Stimulated activated CD8-positive, alpha-beta memory T cell treated with anti-CD3 and anti-CD28 coated beads, Interleukin-7, amount 100 ng/mL, for 4 hours (primary cell): ENCODE data around the gene SEC16A.
A peak's percentile ranks its signal among the peaks of the same experiment; 100 is the strongest.
"Not testable (repeated sequence)": the region's sequence is repeated elsewhere in the genome, so short reads cannot be mapped to it uniquely, and the experiment has no call there.

Experiments
- DNase-seq, 2 donors: peaks; one replicate each; pipeline ENCODE4 v3.0.0-alpha.2; 2020; ENCODE audit warnings: low read depth in 2 of 2

The SEC16A gene

DNA sequence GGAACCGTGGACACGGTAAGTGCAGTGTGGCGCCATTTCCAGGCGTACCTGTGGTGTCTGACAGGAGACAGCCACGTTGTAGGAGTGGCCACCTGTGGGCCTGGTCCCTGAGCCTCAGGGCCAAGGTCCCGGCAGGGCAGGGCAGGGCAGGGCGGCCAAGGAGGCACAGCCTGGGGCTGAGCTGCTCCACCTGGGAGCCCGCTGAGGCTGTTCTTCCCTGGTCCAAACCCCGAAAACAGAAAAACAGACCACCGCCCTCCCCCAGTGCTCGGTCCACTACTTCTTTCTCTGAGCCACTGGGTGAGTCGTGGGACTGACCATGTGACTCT is 63.8 kb downstream of the SEC16A start:
- no peak for DNase-seq

DNA sequence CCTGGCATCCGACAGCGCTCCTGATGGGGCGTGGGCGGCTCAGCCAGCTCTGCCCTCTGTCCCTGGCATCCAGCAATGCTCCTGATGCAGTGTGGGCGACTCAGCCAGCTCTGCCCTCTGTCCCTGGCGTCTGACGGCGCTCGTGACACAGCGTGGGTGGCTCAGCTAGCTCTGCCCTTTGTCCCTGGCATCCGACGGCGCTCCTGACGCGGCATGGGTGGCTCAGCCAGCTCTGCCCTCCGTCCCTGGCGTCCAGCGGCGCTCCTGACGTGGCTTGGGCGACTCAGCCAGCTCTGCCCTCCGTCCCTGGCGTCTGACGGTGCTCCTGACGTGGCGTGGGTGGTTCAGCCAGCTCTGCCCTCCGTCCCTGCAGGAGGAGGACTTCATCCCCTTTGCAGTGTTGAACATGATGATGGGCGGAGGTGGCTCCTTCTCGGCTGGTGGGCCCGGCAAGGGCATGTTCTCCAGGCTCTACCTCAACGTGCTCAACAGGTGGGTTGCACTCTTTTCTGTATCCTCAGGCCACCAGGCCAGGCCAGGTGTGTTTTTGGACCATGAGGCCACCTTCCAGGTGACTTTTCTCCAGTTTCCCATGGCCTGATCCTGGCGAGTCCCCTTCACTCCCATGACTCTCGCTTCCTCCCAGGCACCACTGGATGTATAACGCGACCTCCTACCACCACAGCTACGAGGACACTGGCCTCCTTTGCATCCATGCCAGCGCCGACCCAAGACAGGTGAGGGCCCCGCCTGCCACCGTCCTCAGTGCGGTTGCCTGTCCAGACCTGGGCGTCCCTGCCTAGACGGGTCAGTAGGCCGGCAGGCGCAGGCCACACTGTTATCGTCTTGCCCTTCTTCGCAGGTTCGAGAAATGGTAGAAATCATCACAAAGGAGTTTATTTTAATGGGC is 64.4 kb downstream of the SEC16A start:
- DNase-seq: no peak

DNA sequence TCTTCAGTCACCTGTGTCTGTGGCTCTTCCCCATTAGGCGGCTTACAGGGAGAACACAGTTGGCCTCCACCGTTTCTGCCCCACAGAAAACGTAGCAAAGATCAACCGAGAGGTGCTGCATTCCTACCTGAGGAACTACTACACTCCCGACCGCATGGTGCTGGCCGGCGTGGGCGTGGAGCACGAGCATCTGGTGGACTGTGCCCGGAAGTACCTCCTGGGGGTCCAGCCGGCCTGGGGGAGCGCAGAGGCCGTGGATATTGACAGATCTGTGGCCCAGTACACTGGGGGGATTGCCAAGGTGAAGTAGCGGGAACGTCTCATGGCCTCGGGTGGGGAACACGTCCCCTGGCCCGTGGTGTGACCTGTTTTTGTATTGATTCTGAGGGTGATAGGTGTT is 65.9 kb downstream of the SEC16A start:
- DNase-seq: no peak

DNA sequence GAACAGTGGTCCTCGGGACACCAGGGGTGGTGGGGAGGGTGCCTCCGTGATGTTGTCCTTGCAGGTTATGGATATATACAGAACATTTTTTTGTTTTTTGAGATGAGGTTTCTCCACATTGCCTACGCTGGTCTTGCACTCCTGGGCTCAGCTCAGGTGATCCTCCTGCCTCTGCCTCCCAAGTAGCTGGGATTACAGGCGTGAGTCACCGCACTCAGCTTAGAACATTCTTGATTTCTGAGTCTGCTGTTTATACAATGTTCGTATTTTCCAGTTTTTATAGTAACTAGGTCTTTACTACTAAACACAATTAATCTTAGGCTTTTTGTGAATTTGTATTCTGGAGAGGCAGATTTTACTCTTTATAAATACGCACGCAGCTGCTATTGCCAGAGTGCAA is 66.4 kb downstream of the SEC16A start:
- DNase-seq: no peak

DNA sequence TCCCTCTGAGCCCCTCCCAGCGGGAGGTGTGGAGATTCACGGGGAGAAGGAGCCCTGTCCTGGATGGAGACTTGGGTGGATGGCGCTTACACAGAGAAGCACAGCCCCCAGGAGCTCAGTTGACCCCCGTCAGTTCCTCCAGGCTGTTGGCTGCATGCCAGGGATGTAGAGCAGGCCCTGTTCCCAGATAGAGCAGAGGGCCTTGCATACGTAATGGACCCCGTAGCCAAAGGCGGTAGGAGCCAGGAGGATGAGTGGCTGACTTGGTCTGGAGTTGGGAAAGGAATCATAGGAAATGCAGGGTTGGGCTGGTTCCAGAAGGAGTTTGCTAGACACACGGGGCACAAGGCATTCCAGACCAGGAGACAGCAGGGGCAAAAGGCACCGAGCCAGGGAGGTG is 69.9 kb downstream of the SEC16A start:
- DNase-seq: no peak

DNA sequence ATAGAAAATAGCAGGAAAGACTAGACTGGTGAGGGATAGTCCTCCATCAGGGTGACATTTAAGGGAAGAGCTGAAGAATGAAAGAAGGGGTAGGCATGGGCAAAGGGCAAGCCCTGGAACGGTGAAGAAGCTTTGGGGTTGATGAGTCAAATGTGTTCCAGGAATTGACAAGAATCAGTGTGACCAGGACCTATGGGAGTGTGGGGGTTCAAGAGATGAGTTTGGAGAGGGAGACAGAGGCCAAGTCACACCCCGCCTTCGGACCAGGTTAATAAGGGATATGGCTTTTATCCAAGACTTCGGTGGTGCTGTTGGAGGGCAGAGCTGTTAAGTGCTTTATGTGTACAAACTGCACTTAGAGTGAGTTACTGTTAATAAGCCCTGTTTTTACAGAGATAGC is 71.5 kb downstream of the SEC16A start:
- DNase-seq: no peak

DNA sequence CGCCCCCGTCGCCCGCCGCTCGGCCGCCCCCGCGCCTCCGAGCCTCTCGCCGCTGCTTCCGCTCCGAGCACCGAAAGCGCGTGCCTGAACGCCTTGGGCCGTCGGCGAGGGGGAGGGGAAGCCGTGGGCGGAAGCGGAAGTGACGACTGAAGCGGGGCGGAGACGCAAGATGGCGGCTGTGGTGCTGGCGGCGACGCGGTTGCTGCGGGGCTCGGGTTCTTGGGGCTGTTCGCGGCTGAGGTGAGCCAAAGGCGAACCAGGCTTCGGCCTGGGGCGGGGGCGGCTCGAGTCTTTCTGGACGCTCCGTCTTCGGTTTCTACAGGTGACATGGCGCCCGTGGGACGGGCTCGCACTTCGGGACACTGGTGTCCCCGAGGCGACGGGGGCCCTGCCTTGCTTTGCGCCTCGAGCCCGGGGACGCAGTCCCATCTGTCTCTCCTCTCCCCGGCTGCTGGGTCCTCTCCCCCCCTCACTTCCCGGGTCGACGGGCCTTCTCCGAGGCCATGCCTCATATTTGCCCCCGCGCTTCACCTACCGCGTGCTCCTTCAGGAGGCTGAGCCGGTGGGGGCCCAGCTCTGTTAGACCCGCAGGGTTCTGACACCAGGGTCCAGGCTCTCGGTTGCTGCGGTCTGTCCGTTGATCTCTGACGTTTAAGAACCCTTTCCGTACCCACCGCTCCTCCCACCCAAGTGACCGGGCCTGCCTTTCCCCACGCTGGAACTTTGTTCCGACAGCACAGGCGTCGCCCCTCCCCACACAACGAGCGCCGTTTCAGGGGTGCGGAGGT is 72.1 kb downstream of the SEC16A start, which contains the start of the genes ENTR1 and PMPCA:
Gene ENTR1, minus strand, starts transcription at position 115 of the 788 bp plus-strand sequence. CDS start 217 bp downstream, outside the sequence.
Gene PMPCA, plus strand, starts transcription at position 159 of the 788 bp plus-strand sequence. Its CDS starts 11 bp downstream, at position 170.
- DNase-seq: peak; percentile 94

DNA sequence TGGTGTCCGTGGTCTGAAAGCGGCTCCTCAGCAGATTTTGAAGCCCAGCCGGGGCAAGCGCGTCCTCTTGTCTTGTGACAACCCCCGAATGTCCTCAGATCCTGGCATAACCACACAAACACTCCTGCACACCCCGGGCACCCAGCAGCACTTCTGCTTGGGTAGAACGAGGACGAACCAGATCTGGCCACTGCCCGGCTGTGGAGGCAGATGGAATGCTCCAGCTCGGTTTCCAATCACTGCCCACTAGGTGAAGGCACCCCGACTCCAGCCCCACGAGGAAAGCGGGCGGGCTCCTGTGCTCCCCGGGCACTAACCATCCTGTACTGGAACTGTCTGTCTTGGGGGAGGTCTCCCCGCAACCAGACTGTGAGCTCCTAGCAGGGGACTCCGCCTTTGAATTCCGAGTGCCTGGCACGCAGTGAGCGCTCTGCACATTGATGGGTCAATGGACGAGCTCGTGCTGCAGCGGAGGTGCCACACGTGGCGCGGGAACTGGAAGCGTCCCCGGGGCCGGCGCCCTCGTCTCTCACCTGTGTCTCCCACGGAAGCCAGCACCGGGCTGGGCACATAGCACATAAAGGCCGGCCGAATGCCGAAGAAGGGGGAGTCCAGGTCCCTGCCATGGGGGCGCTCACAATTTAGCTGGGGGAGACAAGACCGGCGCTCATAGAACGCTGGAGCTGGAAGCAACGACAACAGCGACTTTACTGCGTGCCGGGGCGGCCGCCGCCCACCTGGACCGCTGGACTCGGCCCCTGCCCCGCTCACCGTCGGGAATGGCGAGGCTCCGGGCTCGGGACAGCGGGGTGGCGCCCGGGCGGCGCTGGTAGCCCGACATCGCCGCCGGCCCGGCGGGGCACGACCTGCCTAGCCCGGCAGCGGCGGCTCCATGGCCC is 73.0 kb downstream of the SEC16A start:
- peak; percentile 21 to 29 for DNase-seq

DNA sequence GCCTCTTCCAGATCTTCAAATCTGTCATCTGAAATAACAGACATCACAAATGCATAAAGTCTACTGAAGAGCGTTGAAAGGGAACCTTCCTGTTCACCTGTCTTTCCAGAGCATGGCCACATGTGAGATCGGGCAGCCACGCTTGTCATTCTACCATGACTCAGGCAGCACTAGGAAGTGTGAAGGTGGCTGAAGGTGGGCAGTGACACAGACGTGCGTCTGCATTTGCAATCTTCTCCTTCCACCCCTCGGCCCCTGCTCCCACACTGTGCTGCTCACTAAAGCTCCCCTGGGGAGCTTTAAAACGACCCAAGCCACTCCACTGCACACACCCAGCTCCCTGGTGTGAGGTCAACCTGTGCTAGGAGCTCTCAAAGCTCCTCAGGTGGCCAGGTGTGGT is 74.9 kb downstream of the SEC16A start:
- no peak for DNase-seq

DNA sequence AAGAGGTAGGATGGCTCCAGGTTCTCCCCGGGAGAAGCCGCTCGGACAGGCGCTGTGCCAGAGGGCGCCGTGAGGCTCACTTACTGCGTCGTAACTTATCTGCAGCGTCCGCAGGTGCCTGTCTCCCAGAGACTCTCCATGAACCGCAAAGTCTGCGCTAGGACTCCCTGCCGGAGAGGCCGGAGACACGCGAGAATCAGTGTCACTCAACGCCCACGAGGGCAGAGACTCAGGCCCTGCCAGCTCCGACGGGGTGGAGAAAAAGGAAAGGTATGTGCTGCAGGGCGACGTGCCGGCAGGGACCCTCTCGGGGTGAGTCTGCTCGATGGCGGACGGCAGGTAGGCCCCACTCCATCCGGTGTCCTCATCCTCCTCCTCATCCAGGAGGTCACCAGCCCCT is 75.8 kb downstream of the SEC16A start:
- DNase-seq: not testable (repeated sequence)

DNA sequence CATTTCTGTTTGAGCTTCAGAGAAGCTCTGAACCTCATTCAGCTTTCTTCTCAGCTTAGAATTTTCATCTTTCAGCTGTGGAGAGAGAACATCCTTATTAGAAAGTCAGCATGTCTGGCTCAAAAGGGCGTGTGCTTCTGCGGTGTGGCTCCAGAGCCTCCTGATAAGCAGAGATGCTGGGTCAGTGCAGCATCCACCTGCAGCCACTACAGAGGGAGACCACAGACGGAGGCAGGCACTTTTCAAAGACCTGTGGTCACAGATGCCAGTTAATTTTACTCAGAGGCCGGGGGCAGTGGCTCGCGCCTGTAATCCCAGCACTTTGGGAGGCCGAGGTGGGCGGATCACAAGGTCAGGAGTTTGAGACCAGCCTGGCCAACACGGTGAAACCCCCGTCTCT is 76.9 kb downstream of the SEC16A start:
- DNase-seq: not testable (repeated sequence)

DNA sequence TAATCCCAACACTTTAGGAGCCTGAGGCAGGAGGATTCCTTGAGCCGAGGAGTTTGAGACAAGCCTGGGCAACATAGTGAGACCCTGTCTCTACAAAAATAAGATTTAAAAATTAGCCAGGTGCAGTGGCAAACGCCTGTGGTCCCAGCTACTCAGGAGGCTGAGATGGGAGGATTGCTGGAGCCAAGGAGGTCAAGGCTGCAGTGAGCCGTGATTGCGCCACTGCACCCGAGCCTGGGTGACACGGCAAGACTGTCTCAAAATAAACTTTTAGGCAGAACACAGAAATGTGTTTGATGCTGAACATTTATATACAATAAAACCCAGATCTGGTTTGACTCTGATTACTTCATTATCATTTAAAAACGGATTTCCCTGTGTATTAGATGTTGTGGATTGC is 77.4 kb downstream of the SEC16A start:
- no peak for DNase-seq

DNA sequence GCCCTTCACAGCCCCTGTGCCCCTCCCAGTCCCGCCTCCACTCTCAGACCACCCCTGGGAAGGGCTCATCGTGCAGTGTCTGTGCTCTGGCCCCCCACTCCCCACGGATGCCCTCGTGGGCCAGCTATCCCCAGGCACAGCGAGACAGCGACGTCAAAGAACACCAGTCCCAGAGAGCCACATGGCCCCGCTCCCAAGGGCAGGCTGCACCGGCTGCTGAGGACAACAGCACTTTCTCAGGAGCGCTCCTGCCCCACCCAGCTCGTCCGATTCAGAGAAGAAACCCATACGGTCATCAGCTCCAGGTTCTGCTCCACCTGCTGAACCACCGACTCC is 78.1 kb downstream of the SEC16A start:
- DNase-seq: no peak

DNA sequence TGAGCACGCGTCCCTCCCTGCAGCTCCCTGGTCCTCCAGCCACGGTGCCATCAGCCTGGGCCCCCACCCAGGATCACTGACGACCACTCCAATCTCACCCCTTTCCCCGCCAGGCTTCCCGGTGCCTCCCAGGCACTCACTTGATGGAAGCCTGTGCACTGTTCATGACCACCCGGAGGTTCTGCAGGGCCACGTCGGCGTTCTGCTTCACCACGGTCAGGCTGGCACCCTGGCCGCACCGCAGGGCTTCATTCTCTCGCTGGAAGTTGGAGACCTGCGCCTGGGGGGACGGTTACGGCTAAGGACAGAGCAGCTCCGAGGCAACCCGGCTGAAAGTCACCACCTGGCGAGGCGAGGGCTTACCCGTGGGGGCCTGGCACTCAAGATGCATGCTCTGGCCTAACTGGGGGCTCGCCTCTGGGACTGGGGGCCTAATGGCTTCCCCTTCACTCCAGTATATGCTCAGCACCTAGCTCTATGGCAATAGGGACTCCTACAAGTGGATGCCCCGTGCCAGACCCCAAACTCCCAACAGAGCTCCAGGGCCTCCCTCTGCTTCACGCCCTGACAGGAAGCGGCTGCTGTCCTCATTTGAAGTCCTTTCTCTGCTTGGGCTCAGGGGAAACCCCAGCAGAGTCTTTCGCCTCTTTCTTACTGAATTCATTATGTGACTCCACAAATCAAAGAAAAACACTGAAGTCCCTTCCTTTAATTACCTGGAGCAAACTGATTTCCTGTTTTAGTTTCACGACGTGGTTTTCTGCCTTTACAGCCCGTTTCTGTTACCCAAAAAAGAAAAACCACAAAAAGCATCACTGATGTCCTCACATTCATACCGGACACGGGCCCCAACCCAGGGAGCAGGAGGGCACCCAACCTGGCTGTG is 78.7 kb downstream of the SEC16A start:
- peak in 1 of 2 donors; percentile 22 for DNase-seq

DNA sequence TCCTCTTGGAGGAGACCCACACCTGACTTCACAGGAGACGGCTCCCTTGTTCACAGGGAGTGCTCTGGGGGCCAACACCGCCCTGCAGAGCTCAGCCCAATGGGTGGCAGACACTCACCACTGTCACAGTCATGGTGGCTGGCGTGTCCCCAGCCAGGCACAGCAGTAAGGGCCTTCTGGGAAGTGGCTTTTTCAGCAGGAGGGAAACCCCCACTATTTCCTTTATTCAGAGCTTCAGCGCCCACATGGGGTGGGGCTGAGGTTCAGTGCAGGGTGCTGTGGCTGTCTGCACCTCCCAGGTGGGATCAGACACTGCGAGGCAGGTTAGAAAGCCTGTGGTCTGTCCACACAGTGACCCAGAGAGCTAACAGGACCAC is 79.3 kb downstream of the SEC16A start:
- DNase-seq: peak; percentile 73 to 76

DNA sequence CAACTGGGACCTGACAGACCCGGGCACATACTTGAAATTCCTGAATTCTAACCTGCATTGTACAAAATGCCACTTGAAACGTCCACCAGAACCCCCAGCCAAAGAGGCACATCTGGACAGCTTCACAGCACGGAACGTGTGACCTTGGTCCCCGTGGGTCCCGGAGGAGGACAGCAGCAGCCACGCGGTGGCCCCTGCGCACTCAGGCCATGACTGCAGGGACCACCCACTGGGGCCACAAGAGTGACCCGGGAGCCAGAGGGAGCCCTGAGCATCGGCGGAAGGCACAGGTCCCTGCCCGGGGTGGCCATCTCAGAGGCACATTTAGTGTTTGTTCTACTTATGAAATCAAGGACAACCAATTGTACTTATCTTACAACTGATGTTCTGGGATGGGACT is 80.8 kb downstream of the SEC16A start:
- no peak for DNase-seq

DNA sequence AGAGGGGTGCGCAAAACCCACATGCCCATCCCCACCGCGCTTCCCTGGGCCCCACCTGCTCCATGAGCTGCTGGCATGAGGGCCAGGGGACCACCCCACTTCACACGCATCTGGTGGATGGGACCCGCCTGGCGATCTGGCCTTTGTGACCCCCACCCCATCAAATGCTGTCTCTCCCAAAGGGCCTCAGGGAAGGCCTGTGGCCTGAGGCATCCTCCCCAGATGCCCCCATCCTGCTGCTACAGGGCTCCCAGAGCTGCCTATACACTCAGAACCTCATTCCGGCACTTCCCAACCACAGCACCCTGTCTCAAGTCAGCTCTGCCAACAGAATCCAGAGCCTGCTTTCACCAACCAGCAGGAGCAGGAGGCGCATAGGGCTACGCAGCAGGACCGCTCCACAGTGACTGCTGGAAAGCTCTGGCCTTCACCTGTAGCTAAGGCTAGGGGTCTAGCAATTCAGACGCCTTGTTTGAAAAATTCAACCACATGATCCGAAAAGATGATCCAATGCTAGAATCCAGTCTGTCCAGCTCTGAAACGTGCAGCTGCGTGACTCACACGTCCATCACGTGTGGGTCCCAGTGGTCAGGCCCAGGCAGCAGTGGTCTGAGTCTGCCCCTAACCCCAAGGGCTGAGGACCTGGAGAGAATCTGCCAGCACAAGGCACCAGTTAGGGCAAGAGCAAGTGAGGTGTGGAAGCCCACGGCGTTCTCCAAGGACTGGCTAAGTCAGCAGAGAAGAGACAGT is 81.5 kb downstream of the SEC16A start:
- no peak for DNase-seq

DNA sequence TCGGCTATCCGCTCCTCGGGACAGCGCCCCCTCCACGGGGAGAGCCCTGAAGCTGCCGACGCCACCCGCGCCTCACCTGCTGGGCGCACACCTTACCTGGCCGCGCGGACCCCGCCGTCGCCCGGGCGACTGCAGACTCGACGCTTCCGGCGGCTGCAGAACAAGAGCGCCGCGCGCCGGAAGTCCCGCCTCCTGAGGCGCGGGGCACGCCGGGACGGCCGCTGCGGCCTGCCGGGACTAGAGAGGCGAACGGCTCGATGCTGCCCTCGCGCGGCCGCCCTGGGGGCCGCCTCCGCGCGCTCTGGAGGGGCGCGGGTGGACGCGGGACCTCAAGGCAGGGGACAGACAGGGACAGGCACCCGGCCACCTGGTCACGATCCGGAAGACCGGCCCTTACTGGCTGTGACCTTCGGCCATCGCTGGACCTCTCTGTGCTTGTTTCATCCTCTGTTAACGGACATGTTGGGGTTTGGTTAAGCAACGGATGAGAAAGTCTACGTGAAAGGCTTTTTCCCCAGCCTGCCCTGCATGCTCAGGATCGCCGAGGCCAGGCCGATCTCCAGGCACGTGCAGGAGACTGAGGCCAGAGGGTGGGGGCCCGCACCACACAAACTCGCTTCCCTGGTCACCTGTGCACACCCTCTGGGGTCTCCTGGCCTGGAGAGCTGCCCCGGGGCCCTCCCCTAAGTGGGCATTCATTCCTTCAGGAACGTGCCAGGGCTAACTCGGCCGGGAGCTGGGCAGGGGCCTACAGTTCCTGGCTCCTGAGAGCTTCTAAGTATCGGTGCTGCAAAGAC is 82.6 kb downstream of the SEC16A start, which contains the start of gene SNAPC4:
Gene SNAPC4, minus strand, starts transcription at position 133 of the 797 bp plus-strand sequence. CDS start 1,742 bp downstream, outside the sequence.
- DNase-seq: peak; percentile 64 to 82
